HG03469 (cell line): ENCODE data around the gene TMEM9.

Source experiments
- ATAC-seq: cut with Tn5 transposase; IDR thresholded peaks from one replicate; pipeline ENCODE4 v1.9.1; 2021; ENCODE audit warnings: mild to moderate bottlenecking, moderate library complexity, moderate number of reproducible peaks; ENCODE audit not compliant: unreplicated experiment

Gene TMEM9

DNA sequence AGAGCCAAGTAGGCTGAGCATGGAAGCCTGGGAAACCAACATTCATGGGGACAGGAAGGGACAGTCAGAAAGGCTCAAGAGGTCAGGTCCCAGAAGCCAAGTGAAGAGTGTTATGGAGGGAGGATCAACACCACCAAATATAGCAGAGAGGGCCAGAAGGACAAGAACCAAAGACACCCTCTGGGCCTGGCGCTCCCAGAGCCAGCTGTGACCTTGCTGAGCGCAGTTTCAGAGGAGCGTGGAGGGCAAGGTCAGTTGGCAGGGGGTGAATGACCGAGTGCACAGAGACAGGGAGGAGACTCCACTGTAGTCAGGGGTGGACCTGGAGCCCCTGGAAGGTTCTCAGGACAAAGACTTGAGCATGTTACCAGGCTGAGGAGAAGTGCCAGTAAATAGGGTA is 22.9 kb downstream of the TMEM9 start:
- no peak for ATAC-seq

GRCh38 chr1:201128962-201129361 is 25.3 kb downstream of the TMEM9 start:
- ATAC-seq: no peak

DNA sequence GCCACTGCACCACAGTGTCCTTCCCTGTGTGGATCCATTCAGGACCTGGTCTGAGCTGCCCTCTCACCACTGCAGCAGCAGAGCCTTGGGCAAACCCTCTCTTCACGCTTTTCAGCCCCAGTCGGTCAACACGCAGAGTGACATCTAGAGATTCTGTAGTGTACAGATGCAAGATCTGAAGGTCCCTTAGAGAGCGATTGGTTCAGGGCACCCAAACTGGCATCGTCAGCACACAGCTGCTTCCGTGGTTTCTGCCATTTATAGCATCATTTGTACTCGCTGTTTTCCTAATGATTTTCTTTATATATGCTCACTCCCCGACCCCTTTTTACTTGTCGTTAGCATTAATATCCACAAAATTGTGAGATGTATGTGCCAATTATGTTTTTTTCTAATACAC is 25.8 kb downstream of the TMEM9 start:
- no peak for ATAC-seq

GRCh38 chr1:201127755-201128455 is 26.4 kb downstream of the TMEM9 start:
- no peak for ATAC-seq

DNA sequence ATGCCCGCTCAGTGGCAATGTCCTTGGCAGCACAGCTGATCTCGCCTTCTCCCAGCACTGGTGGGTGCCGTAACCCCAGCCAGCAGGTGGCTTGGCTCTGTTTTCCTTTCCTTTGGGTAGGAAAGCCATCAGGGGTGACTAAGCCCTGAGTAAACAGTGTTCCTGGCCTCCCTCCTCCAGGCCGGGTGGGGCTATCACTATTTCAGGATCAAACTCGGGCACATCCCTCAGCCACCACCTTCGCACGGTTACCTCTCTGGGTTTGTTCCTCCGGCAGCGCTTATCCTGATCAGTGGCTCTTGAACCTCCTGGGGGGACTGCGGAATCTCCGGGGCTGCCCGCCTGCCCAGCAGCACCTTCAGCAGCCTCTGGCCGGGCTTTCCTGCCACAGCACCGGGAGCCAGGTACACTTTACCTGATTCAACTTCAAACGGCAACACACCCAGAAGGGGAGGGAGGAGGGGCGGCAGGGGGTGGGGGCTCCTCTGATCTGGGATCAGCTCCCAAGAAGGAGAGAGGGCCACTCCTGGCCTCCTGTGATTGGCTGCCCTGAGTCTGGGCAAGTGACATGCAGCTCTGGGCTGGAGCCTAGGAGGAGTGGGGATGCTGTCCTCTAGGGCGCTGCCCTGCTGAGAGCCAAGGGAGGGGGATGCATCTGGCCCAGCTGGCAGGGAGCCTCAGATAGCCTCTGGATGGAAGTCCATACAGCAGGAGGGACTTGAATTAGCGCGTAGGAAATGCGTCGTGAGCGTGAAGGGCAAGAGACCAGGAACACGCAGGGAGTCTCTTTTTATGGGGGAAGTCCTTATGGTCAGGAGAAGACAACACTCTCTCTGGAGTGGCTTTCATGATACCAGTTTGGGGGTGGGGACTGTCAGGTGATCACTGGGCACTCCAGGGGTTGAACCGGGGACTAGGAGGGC is 27.2 kb downstream of the TMEM9 start, which contains the start of gene ASCL5:
ASCL5 (minus strand) TSS at position 353 of the 923 bp plus-strand sequence. CDS start 11,812 bp downstream, outside the sequence.
- ATAC-seq: no peak

DNA sequence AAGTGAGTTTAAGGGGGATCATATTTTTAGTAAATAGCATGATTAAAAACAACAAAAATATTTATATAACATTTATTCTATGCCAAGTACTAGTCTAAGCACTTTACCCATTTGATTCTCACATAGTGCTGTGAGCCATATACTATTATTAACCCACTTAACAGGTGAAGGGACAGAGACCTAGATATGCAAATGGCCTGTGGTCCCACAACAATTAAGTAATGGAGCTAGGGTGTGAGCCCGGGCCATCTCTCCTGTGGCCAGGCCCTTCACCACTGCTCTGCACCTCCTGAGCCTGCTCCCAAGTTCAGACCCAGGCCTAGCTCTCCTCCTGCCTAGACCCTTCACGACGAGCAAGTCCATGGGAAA is 27.8 kb downstream of the TMEM9 start:
- no peak for ATAC-seq

GRCh38 chr1:201125800-201126199 is 28.5 kb downstream of the TMEM9 start:
- ATAC-seq: no peak

DNA sequence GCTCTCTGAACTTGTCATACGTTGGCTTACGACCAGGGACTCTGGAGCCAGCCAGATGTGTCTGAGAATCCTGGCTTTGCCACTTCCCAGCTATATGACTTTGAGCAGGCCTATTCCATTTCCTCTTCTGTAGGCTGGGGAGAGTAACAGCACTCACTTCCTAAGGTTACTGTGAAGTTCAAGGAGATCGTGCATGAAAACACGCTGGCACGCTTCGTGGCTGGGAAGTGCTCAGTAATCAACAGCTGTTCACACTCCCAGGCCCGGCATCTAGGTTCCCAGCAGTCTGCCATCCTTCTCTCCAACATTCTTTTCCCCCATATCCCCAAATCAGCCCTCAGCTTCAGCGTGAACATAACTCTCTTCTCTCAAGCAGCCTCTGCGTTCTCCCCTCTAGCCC is 29.3 kb downstream of the TMEM9 start:
- no peak for ATAC-seq

DNA sequence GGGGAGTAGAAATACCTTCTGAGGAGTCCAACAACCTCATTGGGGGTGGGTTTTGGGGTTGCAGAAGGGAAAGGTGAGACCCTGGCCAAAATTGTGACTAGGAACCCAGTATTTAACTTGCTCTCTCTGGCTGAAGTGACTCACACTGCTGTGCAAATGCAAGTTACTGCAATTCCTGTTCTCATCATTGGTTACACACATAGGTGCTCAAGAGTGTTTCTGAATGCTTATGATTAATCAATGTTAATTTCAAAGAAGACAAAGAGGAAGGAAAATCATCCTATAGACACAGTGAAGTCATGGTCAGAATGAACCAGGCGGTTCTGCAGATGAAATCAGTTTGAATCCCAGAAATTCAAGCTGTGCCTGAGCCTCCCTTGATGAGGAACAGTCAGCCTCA is 30.4 kb downstream of the TMEM9 start:
- no peak for ATAC-seq

DNA sequence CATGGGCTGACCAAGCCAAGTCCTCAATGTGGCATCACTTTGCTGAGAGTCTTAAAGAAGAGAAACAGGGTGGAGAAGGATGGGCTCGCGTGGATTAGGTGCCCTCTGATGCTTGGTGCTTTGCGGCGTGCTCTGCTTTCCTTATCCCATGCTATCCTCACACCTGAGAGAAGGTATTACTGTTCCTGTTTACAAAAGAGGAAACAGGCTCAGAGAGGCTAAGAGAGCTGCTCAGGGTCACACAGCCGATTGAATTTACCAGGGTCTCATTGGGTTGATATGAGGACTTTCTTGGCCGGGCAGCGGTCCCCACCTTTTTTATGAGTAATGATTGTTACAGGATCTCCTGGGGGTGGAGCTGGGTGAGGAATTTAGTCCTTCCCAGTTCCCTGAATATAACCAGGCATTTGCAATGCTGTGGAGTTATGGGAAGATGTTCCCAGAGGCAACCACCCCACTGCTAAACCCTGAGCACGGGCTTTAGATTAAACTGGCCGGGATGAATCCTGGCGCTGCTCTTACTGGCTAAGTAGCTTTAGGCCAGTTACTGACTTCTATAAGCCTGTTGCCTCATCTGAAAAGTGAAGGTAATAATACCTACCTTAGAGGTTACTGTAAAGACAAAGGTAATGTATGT is 31.8 kb downstream of the TMEM9 start:
- no peak for ATAC-seq

GRCh38 chr1:201119206-201120197 is 34.8 kb downstream of the TMEM9 start:
- ATAC-seq: no peak

DNA sequence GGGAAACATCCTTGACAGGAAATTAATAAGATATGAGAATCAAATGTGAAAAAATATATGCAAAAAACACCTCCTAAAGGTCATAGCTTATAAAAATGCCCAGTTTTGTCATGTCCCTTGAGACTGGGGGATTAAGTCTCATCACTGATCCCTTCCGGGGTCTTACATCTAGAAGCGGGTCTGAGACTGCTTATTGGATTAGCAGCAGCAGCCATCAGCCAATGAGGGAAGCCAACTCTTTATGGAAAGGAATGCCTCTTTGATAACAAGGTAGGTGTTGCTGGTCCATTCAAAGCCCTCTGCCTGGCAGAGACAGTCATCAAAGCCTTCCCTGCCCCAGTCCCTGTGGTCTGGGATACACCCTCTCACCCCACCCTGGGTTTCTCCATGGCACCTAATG is 38.2 kb downstream of the TMEM9 start:
- ATAC-seq: no peak

DNA sequence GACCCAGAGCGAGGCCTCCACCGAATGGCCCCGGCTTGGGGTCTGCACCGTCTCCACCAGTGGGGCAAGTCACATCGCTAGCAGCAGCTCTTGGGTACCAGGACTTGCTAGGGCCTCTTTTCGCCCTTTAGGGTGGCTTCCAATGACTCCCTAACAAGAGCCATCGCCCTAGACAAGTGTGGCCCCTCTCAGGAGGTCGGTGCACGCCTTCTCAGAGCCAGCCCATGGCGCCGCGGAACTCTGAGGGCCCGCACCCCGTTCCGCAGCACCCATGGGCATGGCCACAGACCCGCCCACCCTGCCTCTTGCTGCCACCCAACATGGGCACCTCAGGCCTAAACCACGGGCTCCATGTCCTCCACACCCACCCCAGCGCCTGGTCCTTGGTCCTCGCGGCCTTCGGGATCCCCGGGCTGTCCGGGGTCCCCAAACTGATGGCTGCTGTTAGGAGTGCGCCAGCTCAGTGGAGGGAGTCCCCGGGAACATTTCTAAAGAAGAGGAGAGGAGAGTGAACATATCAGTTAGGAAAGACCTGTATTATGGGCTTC is 38.8 kb downstream of the TMEM9 start:
- ATAC-seq: no peak

DNA sequence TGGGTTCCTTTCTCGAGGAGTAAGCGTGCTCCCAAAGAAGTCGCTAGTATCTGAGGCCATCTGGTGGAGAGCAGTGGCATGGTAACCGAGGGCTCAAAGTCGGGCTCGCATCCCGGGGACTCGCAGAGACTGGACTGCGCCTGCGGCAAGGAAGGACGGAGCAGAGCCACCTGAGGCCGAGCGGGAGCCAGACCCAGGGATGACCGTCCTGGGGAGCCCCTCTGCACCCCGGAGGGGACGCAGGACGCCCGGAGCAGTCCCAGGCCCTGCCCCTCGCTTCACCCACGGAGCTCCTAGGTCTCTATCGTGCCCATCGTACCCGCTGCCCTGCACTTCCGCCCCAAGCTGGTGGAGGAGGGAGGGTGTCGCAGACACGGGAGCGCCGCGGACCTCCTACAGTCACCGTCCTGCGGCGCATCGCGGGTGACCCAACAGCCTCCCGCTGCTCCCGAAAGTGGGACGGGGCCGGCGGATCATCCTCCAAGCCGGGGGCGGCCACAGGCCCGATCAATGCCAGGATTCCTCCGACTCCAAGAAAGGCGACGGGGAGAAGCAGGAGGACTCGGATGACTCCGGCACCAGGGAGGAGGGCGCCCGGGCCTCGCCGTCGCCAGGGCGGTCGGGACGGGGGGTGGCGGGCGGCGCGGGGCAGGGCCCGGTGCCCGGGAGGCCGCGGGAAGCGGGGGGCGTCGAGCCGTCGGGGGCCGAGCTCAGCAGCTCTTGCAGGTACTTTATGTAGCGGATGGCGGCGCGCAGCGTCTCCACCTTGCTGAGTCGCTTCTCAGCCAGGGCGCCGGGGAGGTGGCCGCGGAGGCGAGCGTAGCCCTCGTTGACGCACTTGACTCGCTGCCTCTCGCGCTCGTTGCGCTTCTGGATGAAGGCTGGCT is 39.8 kb downstream of the TMEM9 start:
- ATAC-seq: peak; percentile 81

- no peak for ATAC-seq
Measured at GRCh38 chr1:201113451-201114244, 40.6 kb downstream of the TMEM9 start.

DNA sequence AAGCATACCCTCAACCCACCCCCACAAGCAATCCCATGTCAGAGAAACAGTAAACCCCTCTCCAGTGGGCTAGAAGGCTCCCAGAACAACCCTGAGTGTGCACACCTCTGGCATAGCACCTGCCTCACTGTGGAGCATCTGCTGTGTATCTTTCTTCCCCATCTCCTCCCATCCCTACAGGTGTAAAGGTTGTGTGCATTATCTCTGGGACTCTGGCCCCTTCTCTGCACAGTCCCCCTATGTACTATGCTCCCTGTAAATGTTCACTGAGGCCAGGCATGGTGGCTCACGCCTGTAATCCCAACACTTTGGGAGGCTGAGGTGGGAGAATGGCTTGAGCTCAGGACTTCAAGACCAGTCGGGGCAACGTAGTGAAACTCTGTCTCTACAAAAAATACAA is 41.3 kb downstream of the TMEM9 start:
- no peak for ATAC-seq

GRCh38 chr1:201112173-201112731 is 42.0 kb downstream of the TMEM9 start, which contains the start of gene CACNA1S:
TSS of gene CACNA1S (minus strand) at chr1:201112426. CDS start at chr1:201112339, 87 bp downstream.
- ATAC-seq: no peak

DNA sequence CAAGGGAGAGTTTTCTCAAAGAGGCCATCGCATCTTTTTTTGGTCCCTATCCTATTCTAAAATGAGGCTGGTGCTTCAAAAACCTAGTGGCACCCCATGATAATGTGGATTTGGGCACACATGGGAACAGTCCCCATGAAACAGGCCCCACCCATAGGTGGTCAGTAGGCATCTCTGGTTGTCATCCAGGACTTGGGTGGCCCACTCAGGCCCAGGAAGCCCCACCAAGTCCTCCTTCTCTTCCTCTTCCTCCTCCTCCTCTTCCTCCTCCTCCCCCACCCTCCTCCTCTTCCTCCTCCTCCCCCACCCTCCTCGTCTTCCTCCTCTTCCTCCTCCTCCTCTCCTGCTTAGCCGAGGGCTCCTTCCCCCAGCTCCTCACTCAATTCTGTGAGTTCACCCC is 42.6 kb downstream of the TMEM9 start:
- ATAC-seq: no peak
